HepG2 (cell line): ENCODE measurements around the gene AFDN. TPM values are rescaled to one million over a fixed set of nuclear protein-coding genes. Genes with fewer than 3 reads are reported as not detected.

Experiments
- CEBPB ChIP-seq: IDR thresholded peaks from 2 replicates; pipeline ENCODE4 v1.6.1; 2011; ENCODE audit warnings: low read depth, low read length, improper control_type of control experiment, borderline replicate concordance
- FOXA3 ChIP-seq: IDR thresholded peaks from 2 replicates; pipeline ENCODE4 v1.6.1; 2016; ENCODE audit warnings: missing genetic modification reagents, missing compliant biosample characterization
- JARID2 ChIP-seq: sonication (generic); formaldehyde crosslinking; IDR thresholded peaks from 2 replicates; pipeline ENCODE4 v1.8.1; 2023; ENCODE audit warnings: missing genetic modification reagents, inconsistent platforms; ENCODE audit not compliant: insufficient replicate concordance
- KAT2B ChIP-seq: fragments of 150-350 bp; IDR thresholded peaks from 2 replicates; pipeline ENCODE4 v1.6.1; 2014; ENCODE audit warnings: low read depth, low read length, borderline replicate concordance
- KAT8 ChIP-seq: IDR thresholded peaks from 2 replicates; pipeline ENCODE4 v1.6.1; 2016; ENCODE audit warnings: missing genetic modification reagents, missing compliant biosample characterization
- KDM5B ChIP-seq: sonication (generic); formaldehyde crosslinking; IDR thresholded peaks from 2 replicates; pipeline ENCODE4 v1.4.0; 2020; ENCODE audit warnings: missing genetic modification reagents, mild to moderate bottlenecking, borderline replicate concordance
- MTF2 ChIP-seq: sonication (generic); formaldehyde crosslinking; IDR thresholded peaks from 2 replicates; pipeline ENCODE4 v1.5.0; 2020; ENCODE audit warnings: missing genetic modification reagents, borderline replicate concordance
- SIN3B ChIP-seq: fragments of 150-350 bp; IDR thresholded peaks from 2 replicates; pipeline ENCODE4 v1.6.1; 2014; ENCODE audit warnings: low read length
- ZFP36 ChIP-seq: fragments of 150-350 bp; IDR thresholded peaks from 2 replicates; pipeline ENCODE4 v1.6.1; 2018; ENCODE audit warnings: borderline replicate concordance, low read length, low read depth; ENCODE audit not compliant: partially characterized antibody
- ZMYM4 ChIP-seq: sonication (generic); formaldehyde crosslinking; IDR thresholded peaks from 2 replicates; pipeline ENCODE4 v1.8.1; 2023; ENCODE audit warnings: mild to moderate bottlenecking, missing genetic modification reagents
- ZNF350 ChIP-seq: sonication (generic); formaldehyde crosslinking; IDR thresholded peaks from 2 replicates; pipeline ENCODE4 v1.4.0; 2020; ENCODE audit warnings: mild to moderate bottlenecking, low read depth, missing genetic modification reagents, borderline replicate concordance
- ZNF44 ChIP-seq: sonication (generic); formaldehyde crosslinking; IDR thresholded peaks from 2 replicates; pipeline ENCODE4 v1.5.1; 2020; ENCODE audit warnings: mild to moderate bottlenecking, missing genetic modification reagents
- ZNF878 ChIP-seq: sonication (generic); formaldehyde crosslinking; IDR thresholded peaks from 2 replicates; pipeline ENCODE4 v1.8.1; 2023; ENCODE audit warnings: mild to moderate bottlenecking, missing genetic modification reagents, moderate library complexity
- polyA plus RNA-seq, 8 experiments: library from polyadenylated mRNA; depleted of rRNA in 3 of 8; stranded (reverse) in 7 of 8; unstranded in 1 of 8; fragments of >200 nt; fragmentation: Illumina TruSeq in 4 of 8; extraction: Trizol in 4 of 8; gene quantifications; 2 replicates each; pipeline versions ENCODE4 v1.2.1 to v1.2.3, GENCODE V29; 2011 to 2016; ENCODE audit warnings: low read depth in 4 of 8, missing spikeins in 1 of 8, mixed read lengths in 1 of 8; ENCODE audit not compliant: insufficient read depth in 1 of 8
- total RNA-seq, 5 experiments: library from RNA; depleted of rRNA; stranded (reverse); fragments of >200 nt; fragmentation: Illumina TruSeq; extraction: Trizol; gene quantifications; 2 replicates each; pipeline ENCODE4 v1.2.3, GENCODE V29; 2016; ENCODE audit warnings: low read depth in 1 of 5
- TF ChIP-seq, protein P1 (sequence below): sonication (generic); formaldehyde crosslinking; IDR thresholded peaks from 2 replicates; pipeline ENCODE4 v1.8.1; 2023; ENCODE audit warnings: missing genetic modification reagents, inconsistent platforms, borderline replicate concordance
- TF ChIP-seq, protein P2 (sequence below): IDR thresholded peaks from 2 replicates; pipeline ENCODE4 v1.6.1; 2016; ENCODE audit warnings: mild to moderate bottlenecking
- TF ChIP-seq, protein P3 (sequence below): sonication (generic); formaldehyde crosslinking; IDR thresholded peaks from 2 replicates; pipeline ENCODE4 v1.4.0; 2020; ENCODE audit warnings: missing genetic modification reagents
- TF ChIP-seq, protein P4 (sequence below): sonication (generic); formaldehyde crosslinking; IDR thresholded peaks from 2 replicates; pipeline ENCODE4 v1.5.0; 2020; ENCODE audit warnings: missing genetic modification reagents

Gene AFDN
- total and polyA plus RNA-seq, 2 of the 13 experiments (the other 11 are each of a cell fraction or from before 2014, with no cell fraction given) = 136 to 151 TPM

DNA sequence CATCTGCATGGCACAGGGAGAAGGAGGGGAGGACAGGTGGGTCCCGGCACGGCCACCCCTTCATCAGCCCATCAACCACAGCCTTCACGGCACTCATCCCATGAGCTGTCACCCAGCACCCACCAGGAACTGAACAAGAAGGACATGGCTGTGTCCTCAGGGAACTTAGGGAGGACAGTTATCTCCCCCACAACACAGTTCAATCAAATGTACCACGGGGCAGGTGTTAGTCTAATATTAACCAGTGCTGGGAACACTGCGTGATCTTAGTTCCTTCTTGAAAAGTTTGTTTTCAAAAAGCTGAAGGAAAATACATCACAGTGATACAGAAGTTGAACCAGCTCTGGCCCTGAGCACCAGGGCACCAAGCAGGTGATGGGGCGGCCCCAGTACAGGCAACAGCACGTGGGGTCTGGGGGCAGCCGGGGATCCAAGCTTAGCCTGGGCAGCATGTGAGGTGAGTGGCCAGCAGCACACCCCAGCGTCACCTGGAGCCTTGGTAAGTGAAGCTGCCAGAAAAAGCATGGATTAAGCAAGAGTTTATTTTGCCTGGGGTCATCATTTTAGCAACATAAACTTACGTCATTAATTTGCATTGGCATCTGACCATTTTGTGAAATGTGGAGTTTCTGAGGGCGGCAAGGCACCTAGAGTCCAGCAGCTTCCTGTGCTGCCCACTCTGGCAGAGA is 35.5 kb upstream of the AFDN start (continued):
- TF ChIP-seq KAT2B = no peak
- TF ChIP-seq, protein P1, sequence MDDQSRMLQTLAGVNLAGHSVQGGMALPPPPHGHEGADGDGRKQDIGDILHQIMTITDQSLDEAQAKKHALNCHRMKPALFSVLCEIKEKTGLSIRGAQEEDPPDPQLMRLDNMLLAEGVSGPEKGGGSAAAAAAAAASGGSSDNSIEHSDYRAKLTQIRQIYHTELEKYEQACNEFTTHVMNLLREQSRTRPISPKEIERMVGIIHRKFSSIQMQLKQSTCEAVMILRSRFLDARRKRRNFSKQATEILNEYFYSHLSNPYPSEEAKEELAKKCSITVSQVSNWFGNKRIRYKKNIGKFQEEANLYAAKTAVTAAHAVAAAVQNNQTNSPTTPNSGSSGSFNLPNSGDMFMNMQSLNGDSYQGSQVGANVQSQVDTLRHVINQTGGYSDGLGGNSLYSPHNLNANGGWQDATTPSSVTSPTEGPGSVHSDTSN (CRISPR knock-in tag) = no peak
- peak; percentile 52; the same call in 1 of the 2 replicates for TF ChIP-seq KDM5B
- TF ChIP-seq ZFP36 = no peak
- TF ChIP-seq FOXA3 = 0 out of 2 replicates have a peak, but pooled peaks have one; percentile 7
- TF ChIP-seq ZNF44 (CRISPR knock-in tag) = no peak
- TF ChIP-seq, protein P2, sequence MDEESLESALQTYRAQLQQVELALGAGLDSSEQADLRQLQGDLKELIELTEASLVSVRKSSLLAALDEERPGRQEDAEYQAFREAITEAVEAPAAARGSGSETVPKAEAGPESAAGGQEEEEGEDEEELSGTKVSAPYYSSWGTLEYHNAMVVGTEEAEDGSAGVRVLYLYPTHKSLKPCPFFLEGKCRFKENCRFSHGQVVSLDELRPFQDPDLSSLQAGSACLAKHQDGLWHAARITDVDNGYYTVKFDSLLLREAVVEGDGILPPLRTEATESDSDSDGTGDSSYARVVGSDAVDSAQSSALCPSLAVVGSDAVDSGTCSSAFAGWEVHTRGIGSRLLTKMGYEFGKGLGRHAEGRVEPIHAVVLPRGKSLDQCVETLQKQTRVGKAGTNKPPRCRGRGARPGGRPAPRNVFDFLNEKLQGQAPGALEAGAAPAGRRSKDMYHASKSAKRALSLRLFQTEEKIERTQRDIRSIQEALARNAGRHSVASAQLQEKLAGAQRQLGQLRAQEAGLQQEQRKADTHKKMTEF (CRISPR knock-in tag) = peak; percentile 66
- peak; percentile 85 for TF ChIP-seq CEBPB
- TF ChIP-seq, protein P3, sequence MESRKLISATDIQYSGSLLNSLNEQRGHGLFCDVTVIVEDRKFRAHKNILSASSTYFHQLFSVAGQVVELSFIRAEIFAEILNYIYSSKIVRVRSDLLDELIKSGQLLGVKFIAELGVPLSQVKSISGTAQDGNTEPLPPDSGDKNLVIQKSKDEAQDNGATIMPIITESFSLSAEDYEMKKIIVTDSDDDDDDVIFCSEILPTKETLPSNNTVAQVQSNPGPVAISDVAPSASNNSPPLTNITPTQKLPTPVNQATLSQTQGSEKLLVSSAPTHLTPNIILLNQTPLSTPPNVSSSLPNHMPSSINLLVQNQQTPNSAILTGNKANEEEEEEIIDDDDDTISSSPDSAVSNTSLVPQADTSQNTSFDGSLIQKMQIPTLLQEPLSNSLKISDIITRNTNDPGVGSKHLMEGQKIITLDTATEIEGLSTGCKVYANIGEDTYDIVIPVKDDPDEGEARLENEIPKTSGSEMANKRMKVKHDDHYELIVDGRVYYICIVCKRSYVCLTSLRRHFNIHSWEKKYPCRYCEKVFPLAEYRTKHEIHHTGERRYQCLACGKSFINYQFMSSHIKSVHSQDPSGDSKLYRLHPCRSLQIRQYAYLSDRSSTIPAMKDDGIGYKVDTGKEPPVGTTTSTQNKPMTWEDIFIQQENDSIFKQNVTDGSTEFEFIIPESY (CRISPR knock-in tag) = 0 out of 2 replicates have a peak, but pooled peaks have one; percentile 16
- TF ChIP-seq MTF2 = no peak
- TF ChIP-seq, protein P4, sequence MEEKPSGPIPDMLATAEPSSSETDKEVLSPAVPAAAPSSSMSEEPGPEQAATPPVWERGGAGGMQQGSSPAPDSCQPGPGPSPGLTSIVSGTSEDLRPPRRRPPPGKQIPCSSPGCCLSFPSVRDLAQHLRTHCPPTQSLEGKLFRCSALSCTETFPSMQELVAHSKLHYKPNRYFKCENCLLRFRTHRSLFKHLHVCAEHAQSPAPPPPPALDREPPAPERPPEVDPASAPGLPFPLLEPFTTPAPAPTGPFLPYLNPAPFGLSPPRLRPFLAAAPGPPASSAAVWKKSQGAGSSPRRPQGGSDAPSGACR (CRISPR knock-in tag) = 0 out of 2 replicates have a peak, but pooled peaks have one; percentile 29
- no peak for TF ChIP-seq SIN3B
- TF ChIP-seq ZMYM4 = peak; percentile 51; the same call in 1 of the 2 replicates
- no peak for TF ChIP-seq ZNF878
- TF ChIP-seq KAT8 (CRISPR knock-in tag) = peak; percentile 31; the same call in 1 of the 2 replicates
- TF ChIP-seq JARID2 (CRISPR knock-in tag) = no peak
- peak; percentile 37; the same call in 1 of the 2 replicates for TF ChIP-seq ZNF350 (CRISPR knock-in tag)
